Uterine smooth muscle cell (primary cell): ENCODE data around the gene SH3GL3. TPM values are rescaled to one million over a fixed set of nuclear protein-coding genes. Genes with fewer than 3 reads are reported as not detected.

Source experiments
- total RNA-seq: library from RNA; depleted of rRNA; stranded (reverse); fragments of >200 nt; gene quantifications from 2 replicates; pipeline ENCODE4 v1.2.3, GENCODE V29; 2014

SH3GL3 gene
- total RNA-seq: 0.11 TPM in 1 of 2 replicates, not detected in the other

GRCh38 chr15:83446904-83447709 is at the start of gene SH3GL3:
SH3GL3 (plus strand) TSS chr15:83447341; CDS start chr15:83447534, 193 bp downstream.

DNA sequence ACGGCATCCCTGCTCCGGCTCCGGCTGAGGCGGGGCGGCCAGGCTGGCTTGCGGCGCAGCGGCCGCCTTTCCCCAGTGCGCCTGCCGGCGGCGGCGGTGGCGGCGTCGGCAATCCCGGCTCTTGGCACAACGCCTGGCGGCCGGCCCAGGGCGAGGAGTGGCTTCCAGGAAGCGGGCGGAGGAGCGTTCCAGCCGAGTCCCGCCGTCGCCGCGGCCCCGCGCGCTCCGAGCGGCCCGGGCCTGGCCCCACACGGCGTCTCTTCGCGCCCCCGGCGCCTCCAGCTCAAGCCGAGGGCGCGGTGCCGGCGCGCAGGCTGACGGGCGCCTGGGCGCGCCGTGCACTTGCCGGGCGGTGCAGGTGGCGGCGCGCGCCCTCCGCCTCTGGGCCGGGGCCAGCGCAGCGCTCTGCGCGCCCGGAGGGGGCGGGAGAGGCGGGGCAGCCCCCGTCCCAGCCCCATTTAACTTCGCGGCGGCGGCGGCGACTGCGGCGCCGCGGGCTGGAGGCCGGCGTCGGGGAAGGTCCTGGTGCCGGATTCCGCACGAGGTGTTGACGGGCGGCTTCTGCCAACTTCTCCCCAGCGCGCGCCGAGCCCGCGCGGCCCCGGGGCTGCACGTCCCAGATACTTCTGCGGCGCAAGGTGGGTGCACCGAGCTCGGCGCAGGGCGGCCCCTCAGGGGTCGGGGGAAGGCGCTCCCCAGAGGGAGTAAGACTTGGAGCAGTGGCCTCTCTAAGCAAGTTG is 206.7 kb downstream of the SH3GL3 start, which contains the start of gene ADAMTSL3:
Gene ADAMTSL3 (plus strand): TSS at position 485 of the 740 bp plus-strand sequence. CDS start 1,639 bp downstream, outside the sequence.

Other genes with a start within 250 kb of the SH3GL3 start
- gene HDGFL3, start 239.5 kb upstream of the SH3GL3 start, total RNA-seq: 71.6 and 99.3 TPM in 2 replicates
- 10.0 and 11.3 TPM in 2 replicates for gene BNC1, start 162.7 kb upstream of the SH3GL3 start, total RNA-seq
- gene ADAMTSL3, start 206.8 kb downstream of the SH3GL3 start, total RNA-seq: 0.22 and 0.62 TPM in 2 replicates